Measurements from ENCODE around the gene LIPT2.
A peak's percentile ranks its signal among the peaks of the same experiment; 100 is the strongest.

LIPT2 gene

GRCh38 chr11:74506823-74507222 lies 13.3 kb upstream of the LIPT2 start:
- TF ChIP-seq POLR2A (IDR thresholded peaks at IDR 0.05; ENCODE audit: extremely low read depth, insufficient read length) = no peak
- no peak for TF ChIP-seq MYC (IDR thresholded peaks at IDR 0.05; ENCODE audit: low read depth, low read length)
- TF ChIP-seq, protein P1, sequence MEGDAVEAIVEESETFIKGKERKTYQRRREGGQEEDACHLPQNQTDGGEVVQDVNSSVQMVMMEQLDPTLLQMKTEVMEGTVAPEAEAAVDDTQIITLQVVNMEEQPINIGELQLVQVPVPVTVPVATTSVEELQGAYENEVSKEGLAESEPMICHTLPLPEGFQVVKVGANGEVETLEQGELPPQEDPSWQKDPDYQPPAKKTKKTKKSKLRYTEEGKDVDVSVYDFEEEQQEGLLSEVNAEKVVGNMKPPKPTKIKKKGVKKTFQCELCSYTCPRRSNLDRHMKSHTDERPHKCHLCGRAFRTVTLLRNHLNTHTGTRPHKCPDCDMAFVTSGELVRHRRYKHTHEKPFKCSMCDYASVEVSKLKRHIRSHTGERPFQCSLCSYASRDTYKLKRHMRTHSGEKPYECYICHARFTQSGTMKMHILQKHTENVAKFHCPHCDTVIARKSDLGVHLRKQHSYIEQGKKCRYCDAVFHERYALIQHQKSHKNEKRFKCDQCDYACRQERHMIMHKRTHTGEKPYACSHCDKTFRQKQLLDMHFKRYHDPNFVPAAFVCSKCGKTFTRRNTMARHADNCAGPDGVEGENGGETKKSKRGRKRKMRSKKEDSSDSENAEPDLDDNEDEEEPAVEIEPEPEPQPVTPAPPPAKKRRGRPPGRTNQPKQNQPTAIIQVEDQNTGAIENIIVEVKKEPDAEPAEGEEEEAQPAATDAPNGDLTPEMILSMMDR (IDR thresholded peaks at IDR 0.05; ENCODE audit: low read depth, low read length) = no peak
- no peak for TF ChIP-seq MAX (IDR thresholded peaks at IDR 0.05; ENCODE audit: low read depth, low read length)
- H3K4me3 ChIP-seq (ENCODE audit: low read depth, low read length) = no peak overlapping the region
- peak; percentile 11 for DNase-seq (ENCODE audit: low read depth)

GRCh38 chr11:74505911-74506310 lies 12.4 kb upstream of the LIPT2 start:
- TF ChIP-seq POLR2A (IDR thresholded peaks at IDR 0.05; ENCODE audit: extremely low read depth, insufficient read length) (no peak), MAX (IDR thresholded peaks at IDR 0.05; ENCODE audit: low read depth, low read length) (no peak), MYC (IDR thresholded peaks at IDR 0.05; ENCODE audit: low read depth, low read length) (no peak)
- no peak for DNase-seq (ENCODE audit: low read depth)
- no peak overlapping the region for H3K4me3 ChIP-seq (ENCODE audit: low read depth, low read length)

DNA sequence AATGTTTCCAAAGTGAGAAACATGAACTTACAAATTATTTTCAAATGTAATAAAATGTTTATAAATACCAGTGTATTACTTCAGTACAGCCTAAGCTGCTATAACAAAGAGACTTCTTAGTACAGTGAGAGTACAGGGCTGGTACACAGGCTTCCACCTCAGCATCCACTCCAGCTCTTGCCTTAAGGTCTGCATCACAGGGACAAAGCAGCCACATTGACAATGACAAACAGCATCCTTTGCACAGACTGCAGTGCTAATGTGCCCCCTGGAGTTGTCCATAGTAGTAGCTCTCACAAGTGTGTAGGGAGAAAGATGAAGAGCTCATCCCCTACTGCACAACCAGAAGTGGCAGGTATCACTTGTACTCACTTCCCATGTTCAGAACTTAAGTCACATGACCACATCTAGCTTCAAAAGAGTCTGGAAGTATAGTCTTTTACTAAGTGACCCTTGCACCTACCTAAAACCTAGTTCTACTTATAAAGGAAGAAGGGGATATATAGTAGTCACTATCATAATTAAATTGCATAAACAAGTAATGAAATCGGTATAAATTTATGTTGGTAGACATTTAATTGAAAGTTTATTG lies 10.7 kb upstream of the LIPT2 start:
- DNase-seq (ENCODE audit: low read depth) = peak; percentile 19
- TF ChIP-seq MYC (IDR thresholded peaks at IDR 0.05; ENCODE audit: low read depth, low read length) (no peak), MAX (IDR thresholded peaks at IDR 0.05; ENCODE audit: low read depth, low read length) (no peak)
- no peak overlapping the region for H3K4me3 ChIP-seq (ENCODE audit: low read depth, low read length)

- no peak for DNase-seq (ENCODE audit: low read depth)
- no peak overlapping the region for H3K4me3 ChIP-seq (ENCODE audit: low read depth, low read length)
- no peak for TF ChIP-seq MYC (IDR thresholded peaks at IDR 0.05; ENCODE audit: low read depth, low read length)
- no peak for TF ChIP-seq POLR2A (IDR thresholded peaks at IDR 0.05; ENCODE audit: extremely low read depth, insufficient read length)
- no peak for TF ChIP-seq MAX (IDR thresholded peaks at IDR 0.05; ENCODE audit: low read depth, low read length)
These were observed 1.4 kb upstream of the LIPT2 start for GRCh38 chr11:74494916-74495315.

- DNase-seq (ENCODE audit: low read depth) = no peak
These were observed 487 bp upstream of the LIPT2 start for GRCh38 chr11:74493791-74494630.

GRCh38 chr11:74492084-74492483 lies 1.4 kb downstream of the LIPT2 start:
- TF ChIP-seq, protein P1 (IDR thresholded peaks at IDR 0.05; ENCODE audit: low read depth, low read length) = no peak
- no peak for TF ChIP-seq POLR2A (IDR thresholded peaks at IDR 0.05; ENCODE audit: extremely low read depth, insufficient read length)
- no peak for TF ChIP-seq MYC (IDR thresholded peaks at IDR 0.05; ENCODE audit: low read depth, low read length)
- TF ChIP-seq MAX (IDR thresholded peaks at IDR 0.05; ENCODE audit: low read depth, low read length) = no peak
- peak overlapping the region; percentile 39 for H3K4me3 ChIP-seq (ENCODE audit: low read depth, low read length)
- DNase-seq (ENCODE audit: low read depth) = peak; percentile 21

More at GRCh38 chr11:74493791-74494630, 487 bp upstream of the LIPT2 start:
- TF ChIP-seq MAX (IDR thresholded peaks at IDR 0.05; ENCODE audit: low read depth, low read length) (no peak), MYC (IDR thresholded peaks at IDR 0.05; ENCODE audit: low read depth, low read length) (no peak), POLR2A (IDR thresholded peaks at IDR 0.05; ENCODE audit: extremely low read depth, insufficient read length) (no peak)
- TF ChIP-seq, protein P1 (IDR thresholded peaks at IDR 0.05; ENCODE audit: low read depth, low read length) = no peak
- peak overlapping the region; percentile 76 for H3K4me3 ChIP-seq (ENCODE audit: low read depth, low read length)

DNA sequence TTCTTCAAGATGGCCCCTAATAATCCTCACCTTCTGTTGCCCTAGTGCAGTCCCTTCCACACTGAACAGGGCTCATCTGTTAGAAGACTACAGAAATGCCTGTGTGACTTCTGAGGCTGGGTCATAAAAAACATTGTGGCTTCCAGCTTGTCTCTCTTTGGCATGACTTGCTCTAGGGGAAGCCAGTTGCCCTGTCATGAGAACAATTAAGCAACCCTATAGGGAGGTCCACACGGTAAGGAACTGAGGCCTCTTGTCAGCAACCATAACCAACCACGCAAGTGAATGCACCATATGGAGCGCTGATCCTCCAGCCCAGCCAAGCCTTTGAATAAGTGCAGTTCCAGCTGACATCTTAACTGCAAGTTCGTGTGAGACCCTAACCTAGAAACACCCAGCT lies 2.6 kb downstream of the LIPT2 start:
- DNase-seq (ENCODE audit: low read depth) = peak; percentile 88
- peak; percentile 55; the same call in 1 of the 2 replicates for TF ChIP-seq MAX (IDR thresholded peaks at IDR 0.05; ENCODE audit: low read depth, low read length)
- TF ChIP-seq, protein P1 (IDR thresholded peaks at IDR 0.05; ENCODE audit: low read depth, low read length) = no peak
- H3K4me3 ChIP-seq (ENCODE audit: low read depth, low read length) = no peak overlapping the region

Data from NB4 (cell line).